SK-N-MC (cell line): Measurements from ENCODE around the gene PEX14.
"Not testable (repeated sequence)": the region's sequence is repeated elsewhere in the genome, so short reads cannot be mapped to it uniquely, and the experiment has no call there.

Source experiments
- DNase-seq: peaks from one replicate; pipeline ENCODE4 v3.0.0-alpha.2; 2011; ENCODE audit warnings: low read depth, low spot score
- H3K27ac ChIP-seq: fragments of 200-600 bp; sonication (generic); 2 replicates; pipeline ENCODE4 v1.5.1; 2016; ENCODE audit warnings: mixed run types
- H3K36me3 ChIP-seq: fragments of 200-600 bp; sonication (generic); 2 replicates; pipeline ENCODE4 v1.6.1; 2017; ENCODE audit warnings: antibody characterized with exemption, low read length, mixed read lengths; ENCODE audit not compliant: insufficient read depth
- H3K4me3 ChIP-seq: fragments of 200-600 bp; sonication (generic); 2 replicates; pipeline ENCODE4 v1.5.1; 2016
- H3K9ac ChIP-seq: fragments of 200-600 bp; sonication (generic); 2 replicates; pipeline ENCODE4 v1.8.0; 2017; ENCODE audit warnings: mixed run types, mixed read lengths; ENCODE audit not compliant: insufficient read length
- H3K9me3 ChIP-seq: fragments of 200-600 bp; sonication (generic); 2 replicates; pipeline ENCODE4 v1.6.1; 2017; ENCODE audit warnings: low read depth, mild to moderate bottlenecking, antibody characterized with exemption, low read length, moderate library complexity, mixed read lengths
- EZH2 ChIP-seq: fragments of 200-600 bp; sonication (generic); IDR thresholded peaks from one replicate; pipeline ENCODE4 v1.6.1; 2017; ENCODE audit warnings: antibody characterized with exemption
- FOXP2 ChIP-seq: optimal IDR thresholded peaks from 2 replicates; pipeline ENCODE3; 2011; ENCODE audit warnings: mild to moderate bottlenecking, moderate library complexity; ENCODE audit not compliant: insufficient read depth; ENCODE audit errors: extremely low read length, control extremely low read depth
- POLR2AphosphoS5 ChIP-seq: IDR thresholded peaks from 2 replicates; pipeline ENCODE4 v1.6.1; 2012; ENCODE audit warnings: mild to moderate bottlenecking, low read depth, low read length, borderline replicate concordance

The PEX14 gene, protein sequence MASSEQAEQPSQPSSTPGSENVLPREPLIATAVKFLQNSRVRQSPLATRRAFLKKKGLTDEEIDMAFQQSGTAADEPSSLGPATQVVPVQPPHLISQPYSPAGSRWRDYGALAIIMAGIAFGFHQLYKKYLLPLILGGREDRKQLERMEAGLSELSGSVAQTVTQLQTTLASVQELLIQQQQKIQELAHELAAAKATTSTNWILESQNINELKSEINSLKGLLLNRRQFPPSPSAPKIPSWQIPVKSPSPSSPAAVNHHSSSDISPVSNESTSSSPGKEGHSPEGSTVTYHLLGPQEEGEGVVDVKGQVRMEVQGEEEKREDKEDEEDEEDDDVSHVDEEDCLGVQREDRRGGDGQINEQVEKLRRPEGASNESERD

GRCh38 chr1:10474613-10475507, at the start of gene PEX14:
Gene PEX14 (plus strand): TSS chr1:10474950. CDS start chr1:10474967, 17 bp downstream.
- peaks cover 9% of the 10 kb centered on the region; the same call in 1 of the 2 replicates for H3K36me3 ChIP-seq
- no peaks in the 10 kb centered on the region for H3K9me3 ChIP-seq
- H3K27ac ChIP-seq = 0 out of 2 replicates have a peak within 1 kb of the TSS, but pooled peaks have one; percentile 2
- peak; percentile 35 for DNase-seq
- TF ChIP-seq EZH2 = no peak
- TF ChIP-seq POLR2AphosphoS5 = peak; percentile 88
- no peak for TF ChIP-seq FOXP2
- peak within 1 kb of the TSS; percentile 78 for H3K9ac ChIP-seq
- H3K4me3 ChIP-seq = peak within 1 kb of the TSS; percentile 85

DNA sequence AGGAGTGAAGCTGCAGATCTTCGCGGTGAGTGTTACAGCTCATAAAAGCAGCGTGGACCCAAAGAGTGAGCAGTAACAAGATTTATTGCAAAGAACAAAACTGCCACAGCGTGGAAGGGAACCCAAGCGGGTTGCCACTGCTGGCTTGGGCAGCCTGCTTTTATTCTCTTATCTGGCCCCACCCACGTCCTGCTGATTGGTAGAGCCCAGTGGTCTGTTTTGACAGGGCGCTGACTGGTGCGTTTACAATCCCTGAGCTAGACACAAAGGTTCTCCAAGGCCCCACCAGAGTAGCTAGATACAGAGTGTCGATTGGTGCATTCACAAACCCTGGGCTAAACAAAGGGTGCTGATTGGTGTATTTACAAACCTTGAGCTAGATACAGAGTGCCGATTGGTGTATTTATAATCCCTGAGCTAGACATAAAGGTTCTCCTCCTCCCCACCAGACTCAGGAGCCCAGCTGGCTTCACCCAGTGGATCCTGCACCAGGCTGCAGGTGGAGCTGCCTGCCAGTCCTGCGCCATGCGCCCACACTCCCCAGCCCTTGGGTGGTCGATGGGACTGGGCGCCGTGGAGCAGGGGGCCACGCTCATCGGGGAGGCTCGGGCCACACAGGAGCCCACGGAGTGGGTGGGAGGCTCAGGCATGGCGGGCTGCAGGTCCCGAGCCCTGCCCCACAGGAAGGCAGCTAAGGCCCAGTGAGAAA, 48.8 kb upstream of the PEX14 start:
- not testable (repeated sequence) for H3K9me3 ChIP-seq, H3K36me3 ChIP-seq, H3K27ac ChIP-seq, DNase-seq, H3K9ac ChIP-seq, H3K4me3 ChIP-seq

GRCh38 chr1:10426535-10426848, 48.3 kb upstream of the PEX14 start:
- H3K27ac ChIP-seq, H3K9me3 ChIP-seq, DNase-seq, H3K4me3 ChIP-seq, H3K36me3 ChIP-seq, H3K9ac ChIP-seq: not testable (repeated sequence)

DNA sequence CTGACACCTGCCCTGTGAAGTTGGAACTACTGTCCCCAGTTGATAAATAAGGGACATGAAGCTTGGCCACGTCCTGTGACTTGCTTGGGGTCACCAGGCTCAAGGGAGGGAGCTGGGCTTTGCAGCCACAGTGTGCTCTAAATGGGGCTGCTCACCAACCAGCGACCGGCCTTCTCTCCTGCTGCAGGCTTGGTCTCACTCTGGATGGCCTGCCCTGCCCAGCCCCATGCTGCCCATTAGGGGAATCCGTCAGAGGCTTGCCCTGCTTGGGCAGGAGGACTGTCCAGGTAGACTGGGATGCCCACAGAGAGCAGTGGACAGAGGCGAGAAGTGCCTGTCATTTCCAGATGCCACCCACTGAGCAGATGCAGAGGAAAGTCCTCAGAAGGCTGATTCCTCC, 45.8 kb upstream of the PEX14 start:
- no peak for TF ChIP-seq EZH2
- no peak for TF ChIP-seq FOXP2
- TF ChIP-seq POLR2AphosphoS5 = no peak
- H3K36me3 ChIP-seq = no peaks in the 10 kb centered on the region
- H3K4me3 ChIP-seq = no peak overlapping the region
- no peak for DNase-seq
- no peak overlapping the region for H3K27ac ChIP-seq
- H3K9ac ChIP-seq = no peak overlapping the region
- H3K9me3 ChIP-seq = no peaks in the 10 kb centered on the region

GRCh38 chr1:10429868-10430215, 44.9 kb upstream of the PEX14 start:
- no peaks in the 10 kb centered on the region for H3K9me3 ChIP-seq
- no peak for DNase-seq
- H3K9ac ChIP-seq = peak overlapping the region; percentile 92
- no peak overlapping the region for H3K27ac ChIP-seq
- H3K36me3 ChIP-seq = no peaks in the 10 kb centered on the region
- no peak for TF ChIP-seq EZH2
- TF ChIP-seq FOXP2 = no peak
- TF ChIP-seq POLR2AphosphoS5 = no peak
- peak overlapping the region; percentile 99 for H3K4me3 ChIP-seq

- DNase-seq = no peak
- H3K9ac ChIP-seq = peak within 1 kb of the TSS; percentile 92
- H3K36me3 ChIP-seq = no peaks in the 10 kb centered on the region
- TF ChIP-seq FOXP2 = no peak
- peak; percentile 81; the same call in 1 of the 2 replicates for TF ChIP-seq POLR2AphosphoS5
- H3K4me3 ChIP-seq = peak within 1 kb of the TSS; percentile 99
- peak within 1 kb of the TSS; percentile 78 for H3K27ac ChIP-seq
- no peaks in the 10 kb centered on the region for H3K9me3 ChIP-seq
These were observed 44.3 kb upstream of the PEX14 start, which contains the start of gene CENPS for GRCh38 chr1:10430216-10431069. Gene CENPS (plus strand): TSS chr1:10430433. CDS start chr1:10430518, 85 bp downstream.

- DNase-seq = no peak
- no peak for TF ChIP-seq POLR2AphosphoS5
- TF ChIP-seq FOXP2 = no peak
- TF ChIP-seq EZH2 = no peak
- Histone ChIP-seq H3K9ac (peak overlapping the region; percentile 92), H3K27ac (no peak overlapping the region), H3K9me3 (no peaks in the 10 kb centered on the region), H3K4me3 (peak overlapping the region; percentile 99), H3K36me3 (no peaks in the 10 kb centered on the region)
These were observed 43.5 kb upstream of the PEX14 start for GRCh38 chr1:10431070-10431730.
